CD8-positive, alpha-beta memory T cell (primary cell): ENCODE measurements around the gene DDX1. TPM values are rescaled to one million over a fixed set of nuclear protein-coding genes. Genes with fewer than 3 reads are reported as not detected.
A peak's percentile ranks its signal among the peaks of the same experiment; 100 is the strongest.

ENCODE experiments used
- CTCF ChIA-PET: fragments of 350-600 bp; sonication (Branson Sonifier 250); formaldehyde crosslinking; loops from one replicate; lab custom pipeline; 2021; ENCODE audit warnings: antibody characterized with exemption; lab: Charles Lee
- POLR2A ChIA-PET: fragments of 350-600 bp; sonication (Branson Sonifier 250); formaldehyde crosslinking; loops from one replicate; lab custom pipeline; 2021; ENCODE audit warnings: antibody characterized with exemption; lab: Charles Lee
- DNase-seq, 5 donors: peaks; one replicate each; pipeline versions ENCODE4 v3.0.0 to v3.0.0-alpha.2; 2020 to 2022; ENCODE audit warnings: mixed read lengths in 1 of 5
- H3K27ac ChIP-seq: one replicate; pipeline ENCODE4 v1.7.0; 2013; ENCODE audit warnings: low read depth, mild to moderate bottlenecking, low read length, moderate library complexity
- H3K27me3 ChIP-seq: 2 replicates; pipeline ENCODE4 v1.7.0; 2013; ENCODE audit warnings: low read length, mild to moderate bottlenecking; ENCODE audit not compliant: insufficient read depth, poor library complexity, severe bottlenecking
- H3K36me3 ChIP-seq: 2 replicates; pipeline ENCODE4 v1.7.0; 2013; ENCODE audit warnings: mild to moderate bottlenecking, low read length, moderate library complexity; ENCODE audit not compliant: insufficient read depth
- H3K4me1 ChIP-seq: 2 replicates; pipeline ENCODE4 v1.7.0; 2013; ENCODE audit warnings: mild to moderate bottlenecking, low read length, moderate library complexity; ENCODE audit not compliant: insufficient read depth
- H3K4me3 ChIP-seq: 2 replicates; pipeline ENCODE4 v1.7.0; 2013; ENCODE audit warnings: mild to moderate bottlenecking, low read length
- H3K9me3 ChIP-seq: 2 replicates; pipeline ENCODE4 v1.7.0; 2013; ENCODE audit warnings: mild to moderate bottlenecking, low read length
- H3K27ac Mint-ChIP-seq, 8 donors: one replicate each; pipeline ENCODE4 v1.8.0; 2020 to 2021; ENCODE audit warnings: mixed read lengths in 8 of 8, mild to moderate bottlenecking in 6 of 8, inconsistent platforms in 3 of 8, moderate library complexity in 3 of 8
- H3K27me3 Mint-ChIP-seq, 2 donors: one replicate each; pipeline ENCODE4 v1.8.0; 2020 to 2021; ENCODE audit warnings: mixed read lengths in 2 of 2, mild to moderate bottlenecking in 1 of 2, moderate library complexity in 1 of 2
- H3K36me3 Mint-ChIP-seq, 3 donors: one replicate each; pipeline ENCODE4 v1.8.0; 2020 to 2021; ENCODE audit warnings: mixed read lengths in 3 of 3, inconsistent platforms in 1 of 3, mild to moderate bottlenecking in 1 of 3
- H3K4me1 Mint-ChIP-seq, 3 donors: one replicate each; pipeline ENCODE4 v1.8.0; 2020 to 2021; ENCODE audit warnings: mixed read lengths in 3 of 3, inconsistent platforms in 1 of 3, mild to moderate bottlenecking in 1 of 3
- H3K4me3 Mint-ChIP-seq, 7 donors: one replicate each; pipeline ENCODE4 v1.8.0; 2020 to 2021; ENCODE audit warnings: mixed read lengths in 7 of 7, mild to moderate bottlenecking in 6 of 7, moderate library complexity in 4 of 7, inconsistent platforms in 2 of 7
- H3K9me3 Mint-ChIP-seq, 5 donors: one replicate each; pipeline ENCODE4 v1.8.0; 2020 to 2022; ENCODE audit warnings: mixed read lengths in 5 of 5, mild to moderate bottlenecking in 3 of 5, moderate library complexity in 2 of 5, inconsistent platforms in 1 of 5
- polyA plus RNA-seq: library from polyadenylated mRNA; unstranded; fragments of 300-500 nt; fragmentation: Illumina TruSeq; gene quantifications from one replicate; pipeline ENCODE4 v1.2.3, GENCODE V29; 2021
- total RNA-seq, 2 experiments: library from RNA; stranded (reverse); gene quantifications; one replicate each; pipeline ENCODE4 v1.2.3, GENCODE V29; 2021

The DDX1 gene
- total and polyA plus RNA-seq, 3 experiments from 2014 or later: 54.1 to 137 (median 132) TPM

- POLR2A ChIA-PET: interaction anchor here (1.1 kb wide), 1 partner anchor 32 kb away, joined by 3 read pairs; the partner anchor contains the start of gene NBAS
- peaks cover 29% of the 10 kb centered on the region for H3K36me3 ChIP-seq
- CTCF ChIA-PET: interaction anchor here (0.9 kb wide), 1 partner anchor 16 kb away, joined by 3 read pairs; no protein-coding TSS in a partner anchor
- Mint-ChIP-seq H3K4me3 (peak overlapping the region; percentile 65 to 98 (median 91)), H3K27me3 (peaks cover 0 to 2% of the 10 kb centered on the region in 2 donors), H3K4me1 (peaks cover 44 to 61% (median 49%) of the 10 kb centered on the region in 3 donors), H3K36me3 (peaks cover 0 to 48% (median 14%) of the 10 kb centered on the region in 3 donors), H3K27ac (peak overlapping the region; percentile 52 to 96 (median 92)), H3K9me3 (no peaks in the 10 kb centered on the region)
- H3K9me3 ChIP-seq: no peaks in the 10 kb centered on the region
- H3K4me3 ChIP-seq: no peak overlapping the region
- no peak for DNase-seq
- peak overlapping the region; percentile 89 for H3K27ac ChIP-seq
- peaks cover 24% of the 10 kb centered on the region for H3K4me1 ChIP-seq
- no peaks in the 10 kb centered on the region for H3K27me3 ChIP-seq
Measured at GRCh38 chr2:15593327-15593705, 1.6 kb downstream of the DDX1 start.

DNA sequence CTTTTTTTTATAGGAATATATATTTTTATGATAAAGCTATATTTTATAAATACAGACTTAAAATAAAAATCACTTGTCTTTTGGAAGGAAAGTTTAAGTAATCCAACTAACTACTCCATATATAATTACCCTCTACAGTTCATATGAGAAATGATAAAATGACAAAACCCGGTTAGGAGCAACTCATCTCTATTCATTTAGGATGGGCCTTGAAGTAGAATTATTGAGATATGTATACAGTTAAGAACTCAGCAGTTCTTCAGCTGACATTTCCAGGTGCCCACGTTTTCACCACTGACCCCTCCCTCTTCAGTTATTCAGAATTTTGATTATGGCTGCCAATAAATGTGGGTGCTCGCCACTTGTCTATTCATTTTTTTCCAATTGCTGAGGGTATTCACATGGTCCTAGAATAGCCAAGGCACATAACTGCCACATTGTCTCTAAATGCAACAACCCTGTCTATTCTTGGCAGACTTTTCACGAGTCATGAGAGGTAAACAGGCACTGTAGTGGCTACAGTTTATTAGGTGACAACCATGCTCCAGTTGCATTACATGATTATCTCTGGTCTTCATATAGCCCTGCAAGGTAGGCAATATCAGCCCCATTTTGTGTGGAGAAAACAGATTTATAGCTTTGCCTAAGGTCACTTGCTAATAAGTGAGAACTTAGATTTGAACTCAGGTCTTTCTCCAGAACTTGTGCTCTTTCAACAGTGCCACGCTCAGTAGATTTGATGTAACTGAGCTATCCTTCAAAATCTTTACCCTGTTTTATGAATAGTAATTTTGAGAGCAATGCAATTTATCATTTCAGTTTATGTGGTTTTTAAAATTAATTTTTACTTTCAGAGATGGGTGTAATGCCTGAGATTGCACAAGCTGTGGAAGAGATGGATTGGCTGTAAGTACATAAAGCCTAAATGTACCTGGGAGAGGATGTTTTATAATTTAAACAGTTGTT is 2.9 kb downstream of the DDX1 start:
- Histone ChIP-seq H3K9me3 (no peaks in the 10 kb centered on the region), H3K4me1 (peaks cover 24% of the 10 kb centered on the region), H3K27ac (no peak overlapping the region), H3K27me3 (no peaks in the 10 kb centered on the region), H3K4me3 (no peak overlapping the region), H3K36me3 (peaks cover 34% of the 10 kb centered on the region)
- CTCF ChIA-PET: interaction anchor here (1.3 to 1.4 kb wide), 2 partner anchors 17 to 33 kb away, joined by 3 to 5 read pairs; partner anchors contain the start of gene NBAS
- no peak for DNase-seq
- Mint-ChIP-seq H3K36me3 (peaks cover 0 to 57% (median 15%) of the 10 kb centered on the region in 3 donors), H3K4me3 (peak overlapping the region in 3 of 7 donors; percentile 15 to 75 (median 66)), H3K9me3 (no peaks in the 10 kb centered on the region), H3K4me1 (peaks cover 42 to 61% (median 49%) of the 10 kb centered on the region in 3 donors), H3K27me3 (peaks cover 0 to 2% of the 10 kb centered on the region in 2 donors), H3K27ac (peak overlapping the region in 3 of 8 donors; percentile 42 to 91 (median 43))
- POLR2A ChIA-PET: interaction anchor here (1.1 kb wide), 1 partner anchor 33 kb away, joined by 3 read pairs; the partner anchor contains the start of gene NBAS

DNA sequence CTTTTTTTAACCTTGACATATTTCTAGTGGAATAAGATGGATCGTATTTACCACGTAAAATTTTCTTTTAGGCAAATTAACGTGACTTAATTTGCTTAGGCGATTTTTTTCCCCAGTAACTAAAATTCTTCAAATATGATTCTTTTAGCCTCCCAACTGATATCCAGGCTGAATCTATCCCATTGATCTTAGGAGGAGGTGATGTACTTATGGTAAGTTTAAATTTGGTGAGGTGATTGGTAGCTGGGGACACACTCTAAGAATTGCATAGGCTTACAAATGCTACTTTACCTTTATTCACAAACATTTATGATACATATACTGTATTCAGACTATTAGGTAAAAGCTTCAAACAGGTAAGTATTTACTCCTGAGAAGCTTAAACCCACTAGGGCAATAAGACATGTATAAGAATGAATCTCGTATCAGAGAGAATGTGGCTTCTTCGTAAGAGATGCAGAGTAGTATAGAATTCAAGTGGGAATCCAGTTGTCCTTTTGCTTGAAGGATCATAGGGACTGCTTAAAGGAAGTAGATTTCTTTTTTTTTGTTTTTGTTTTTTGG is 3.8 kb downstream of the DDX1 start:
- Mint-ChIP-seq H3K9me3 (no peaks in the 10 kb centered on the region), H3K4me3 (no peak overlapping the region), H3K27me3 (peaks cover 0 to 2% of the 10 kb centered on the region in 2 donors), H3K27ac (peak overlapping the region in 1 of 8 donors; percentile 91), H3K4me1 (peaks cover 40 to 56% (median 49%) of the 10 kb centered on the region in 3 donors), H3K36me3 (peaks cover 0 to 66% (median 18%) of the 10 kb centered on the region in 3 donors)
- H3K36me3 ChIP-seq: peaks cover 41% of the 10 kb centered on the region
- ChIA-PET CTCF (interaction anchor here (1.3 to 1.4 kb wide), 2 partner anchors 18 to 34 kb away, joined by 3 to 5 read pairs; partner anchors contain the start of gene NBAS), POLR2A (no interaction called here)
- H3K27me3 ChIP-seq: no peaks in the 10 kb centered on the region
- peaks cover 24% of the 10 kb centered on the region for H3K4me1 ChIP-seq
- H3K4me3 ChIP-seq: no peak overlapping the region
- no peaks in the 10 kb centered on the region for H3K9me3 ChIP-seq
- no peak overlapping the region for H3K27ac ChIP-seq
- DNase-seq: no peak

- Histone ChIP-seq H3K36me3 (peaks cover 42% of the 10 kb centered on the region), H3K9me3 (no peaks in the 10 kb centered on the region), H3K27ac (no peak overlapping the region), H3K4me3 (no peak overlapping the region), H3K4me1 (peaks cover 21% of the 10 kb centered on the region), H3K27me3 (no peaks in the 10 kb centered on the region)
- Mint-ChIP-seq H3K4me3 (peak overlapping the region in 1 of 7 donors; percentile 55), H3K4me1 (peaks cover 40 to 54% (median 47%) of the 10 kb centered on the region in 3 donors), H3K36me3 (peaks cover 0 to 70% (median 19%) of the 10 kb centered on the region in 3 donors), H3K27ac (peak overlapping the region in 1 of 8 donors; percentile 9), H3K27me3 (peaks cover 0 to 2% of the 10 kb centered on the region in 2 donors), H3K9me3 (no peaks in the 10 kb centered on the region)
- ChIA-PET POLR2A (no interaction called here), CTCF (interaction anchor here (1.3 to 1.4 kb wide), 2 partner anchors 19 to 34 kb away, joined by 3 to 5 read pairs; partner anchors contain the start of gene NBAS)
- DNase-seq: no peak
Measured at GRCh38 chr2:15595936-15596335, 4.3 kb downstream of the DDX1 start.

GRCh38 chr2:15596350-15596749 is 4.7 kb downstream of the DDX1 start:
- no peak overlapping the region for H3K27ac ChIP-seq
- peaks cover 43% of the 10 kb centered on the region for H3K36me3 ChIP-seq
- no peak for DNase-seq
- Mint-ChIP-seq H3K27me3 (peaks cover 0 to 2% of the 10 kb centered on the region in 2 donors), H3K36me3 (peaks cover 0 to 72% (median 21%) of the 10 kb centered on the region in 3 donors), H3K4me3 (no peak overlapping the region), H3K27ac (peak overlapping the region in 2 of 8 donors; percentile 9 to 14), H3K4me1 (peaks cover 35 to 50% (median 43%) of the 10 kb centered on the region in 3 donors), H3K9me3 (no peaks in the 10 kb centered on the region)
- CTCF ChIA-PET: no interaction called here
- H3K27me3 ChIP-seq: no peaks in the 10 kb centered on the region
- H3K4me1 ChIP-seq: peaks cover 17% of the 10 kb centered on the region
- no peaks in the 10 kb centered on the region for H3K9me3 ChIP-seq
- H3K4me3 ChIP-seq: no peak overlapping the region
- POLR2A ChIA-PET: no interaction called here

- H3K27me3 ChIP-seq: no peaks in the 10 kb centered on the region
Measured at GRCh38 chr2:15596968-15597367, 5.3 kb downstream of the DDX1 start.

DNA sequence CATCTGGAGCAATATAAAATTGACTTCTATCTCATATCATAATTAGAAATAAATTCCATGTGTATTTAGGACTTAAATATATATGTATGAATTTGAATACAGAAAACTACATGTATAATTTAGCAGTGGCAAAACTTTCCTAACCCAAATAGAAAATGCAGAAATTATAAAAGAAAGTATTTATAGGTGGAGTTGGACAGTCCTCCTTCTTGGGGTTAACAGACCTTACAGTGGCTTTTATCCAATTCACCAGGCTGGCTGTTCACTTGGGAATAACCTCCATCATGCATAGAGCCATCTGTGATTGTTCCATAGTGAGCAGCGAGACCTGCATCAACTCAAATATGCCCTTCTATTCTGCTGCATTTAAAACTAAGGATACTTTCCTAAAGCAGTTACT is 8.3 kb downstream of the DDX1 start:
- Histone ChIP-seq H3K4me1 (no peaks in the 10 kb centered on the region), H3K27me3 (no peaks in the 10 kb centered on the region), H3K4me3 (no peak overlapping the region), H3K9me3 (no peaks in the 10 kb centered on the region), H3K36me3 (peaks cover 73% of the 10 kb centered on the region), H3K27ac (no peak overlapping the region)
- ChIA-PET POLR2A (no interaction called here), CTCF (interaction anchor here (1.0 kb wide), 1 partner anchor 32 kb away, joined by 3 read pairs; no protein-coding TSS in a partner anchor)
- Mint-ChIP-seq H3K27ac (no peak overlapping the region), H3K4me3 (no peak overlapping the region), H3K9me3 (no peaks in the 10 kb centered on the region), H3K27me3 (no peaks in the 10 kb centered on the region), H3K4me1 (peaks cover 11 to 19% (median 14%) of the 10 kb centered on the region in 3 donors), H3K36me3 (peaks cover 15 to 94% (median 30%) of the 10 kb centered on the region in 3 donors)
- DNase-seq: no peak

More at GRCh38 chr2:15596968-15597367, 5.3 kb downstream of the DDX1 start:
- no peak overlapping the region for H3K4me3 Mint-ChIP-seq
- peaks cover 49% of the 10 kb centered on the region for H3K36me3 ChIP-seq
- H3K4me3 ChIP-seq: no peak overlapping the region
- H3K27ac ChIP-seq: no peak overlapping the region
- H3K36me3 Mint-ChIP-seq: peaks cover 0 to 74% (median 23%) of the 10 kb centered on the region in 3 donors
- no peaks in the 10 kb centered on the region for H3K9me3 Mint-ChIP-seq
- peaks cover 33 to 46% (median 39%) of the 10 kb centered on the region in 3 donors for H3K4me1 Mint-ChIP-seq
- H3K4me1 ChIP-seq: peaks cover 16% of the 10 kb centered on the region
- CTCF ChIA-PET: no interaction called here
- no peaks in the 10 kb centered on the region for H3K9me3 ChIP-seq
- no peak for DNase-seq
- POLR2A ChIA-PET: no interaction called here
- H3K27ac Mint-ChIP-seq: peak overlapping the region in 1 of 8 donors; percentile 44
- H3K27me3 Mint-ChIP-seq: peaks cover 0 to 2% of the 10 kb centered on the region in 2 donors
